Bone marrow (tissue), 2 donors: ENCODE results near the gene SELPLG.
"Not testable (repeated sequence)": the region's sequence is repeated elsewhere in the genome, so short reads cannot be mapped to it uniquely, and the experiment has no call there.

Experiments used
- DNase-seq, 2 donors: peaks; one replicate each; lab custom pipeline; 2025; lab: John Stamatoyannopoulos, UW

The SELPLG gene

DNA sequence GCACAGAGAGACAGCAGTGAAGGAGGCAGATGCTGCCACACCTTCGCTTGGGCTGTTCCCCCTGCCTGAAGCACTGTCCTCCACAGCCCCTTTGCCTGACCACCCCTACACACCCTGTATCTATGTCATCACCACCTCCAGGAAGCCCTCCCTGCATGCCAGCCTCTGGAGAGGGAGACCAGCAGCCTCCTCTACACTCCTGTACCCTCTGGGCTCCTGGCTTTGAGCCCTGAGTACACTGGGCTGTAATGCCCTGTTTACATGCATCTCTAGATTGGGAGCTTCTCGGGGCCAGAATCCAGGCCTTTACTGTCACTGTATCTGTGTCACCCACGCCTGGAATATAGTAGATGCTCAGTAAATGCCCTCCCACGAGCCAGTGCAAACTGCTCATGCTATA is 30.0 kb downstream of the SELPLG start:
- no peak for DNase-seq

GRCh38 chr12:108602976-108603704 is 30.6 kb downstream of the SELPLG start:
- no peak for DNase-seq

GRCh38 chr12:108602209-108602705 is 31.4 kb downstream of the SELPLG start:
- no peak for DNase-seq

GRCh38 chr12:108600702-108601007 is 33.0 kb downstream of the SELPLG start:
- DNase-seq, result no peak

DNA sequence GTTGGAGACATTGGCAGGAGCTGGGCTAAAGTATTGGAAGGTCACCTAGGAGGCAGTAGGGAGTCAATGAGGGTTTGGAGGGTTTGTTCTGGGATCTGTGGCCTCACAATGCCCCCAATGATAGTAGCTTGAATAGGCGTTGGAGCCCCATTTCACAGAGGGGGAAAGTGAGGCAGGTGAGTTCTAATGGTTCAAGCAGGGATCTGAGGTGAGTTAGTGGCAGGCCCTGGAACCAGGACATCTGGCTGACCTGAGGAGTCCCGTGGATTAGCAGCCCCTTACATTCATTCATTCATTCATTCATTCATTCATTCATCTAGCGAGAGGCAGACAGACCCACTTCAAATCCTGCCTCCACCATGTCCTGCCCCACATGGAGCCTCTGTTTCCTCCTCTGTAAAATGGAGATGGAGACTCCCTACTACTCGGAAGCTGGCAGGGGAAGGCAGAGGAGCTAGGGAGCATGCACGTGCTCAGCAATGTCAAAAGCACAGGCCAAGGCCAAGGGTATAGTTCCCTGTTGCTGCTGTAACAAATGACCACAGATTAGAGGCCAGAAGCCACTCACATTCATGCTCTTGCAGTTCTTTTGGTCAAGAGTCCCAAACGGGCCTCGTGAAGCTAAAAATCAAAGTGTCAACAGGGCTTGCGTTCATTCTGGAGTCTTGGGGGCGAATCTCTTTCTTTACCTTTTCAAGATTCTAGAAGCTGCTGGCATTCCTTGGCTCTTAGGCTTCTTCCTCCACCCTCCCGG is 33.6 kb downstream of the SELPLG start:
- no peak for DNase-seq

- no peak for DNase-seq
Measured at GRCh38 chr12:108599541-108599940, 34.2 kb downstream of the SELPLG start.

- no peak for DNase-seq
Measured at GRCh38 chr12:108598553-108599250, 35.0 kb downstream of the SELPLG start.

DNA sequence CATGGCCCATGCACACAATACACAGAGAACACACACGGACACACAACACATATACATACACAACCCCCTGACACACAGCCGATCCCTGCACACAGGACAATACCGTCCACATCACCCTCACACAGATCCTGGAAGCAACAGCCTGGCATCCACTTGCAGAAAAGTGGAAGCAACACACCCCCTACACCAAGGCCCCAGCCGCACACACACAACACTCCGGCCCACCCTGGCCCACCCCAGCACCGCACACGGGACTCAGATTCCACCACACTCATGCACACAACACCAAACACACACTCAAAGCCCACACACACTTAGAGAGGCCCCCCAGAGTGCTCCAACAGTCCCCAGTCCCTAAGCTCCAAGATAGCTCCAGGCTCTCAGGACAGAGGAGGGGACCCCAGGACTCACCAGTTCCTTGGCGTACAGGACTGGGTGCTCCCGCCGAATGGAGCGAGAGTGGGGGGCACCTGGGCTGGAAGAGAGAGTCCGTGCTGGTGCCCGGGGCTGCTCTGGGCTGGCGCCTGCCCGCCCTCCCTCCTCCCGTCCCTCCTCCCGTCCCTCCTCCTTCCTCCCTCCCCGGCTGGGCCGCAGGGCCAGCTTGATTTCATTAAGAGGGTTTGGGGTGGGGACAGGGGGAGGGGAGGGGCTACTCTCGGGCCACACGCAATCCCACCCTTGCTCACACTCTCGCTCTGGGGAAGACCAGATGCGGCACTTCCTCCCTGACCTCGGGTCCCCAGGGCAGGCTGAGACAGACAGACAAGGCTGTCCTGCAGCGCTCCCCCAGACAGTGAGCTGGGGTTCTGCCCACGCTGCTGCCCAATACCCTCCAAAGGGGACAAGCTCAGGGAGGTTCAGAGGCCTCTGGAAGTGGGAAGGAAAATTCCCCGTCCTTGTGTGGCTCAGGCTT is 35.9 kb downstream of the SELPLG start, which contains the start of gene TMEM119:
TSS of gene TMEM119 (minus strand) at position 526 of the 913 bp plus-strand sequence. CDS start 5,701 bp downstream, outside the sequence.
- no peak for DNase-seq

DNA sequence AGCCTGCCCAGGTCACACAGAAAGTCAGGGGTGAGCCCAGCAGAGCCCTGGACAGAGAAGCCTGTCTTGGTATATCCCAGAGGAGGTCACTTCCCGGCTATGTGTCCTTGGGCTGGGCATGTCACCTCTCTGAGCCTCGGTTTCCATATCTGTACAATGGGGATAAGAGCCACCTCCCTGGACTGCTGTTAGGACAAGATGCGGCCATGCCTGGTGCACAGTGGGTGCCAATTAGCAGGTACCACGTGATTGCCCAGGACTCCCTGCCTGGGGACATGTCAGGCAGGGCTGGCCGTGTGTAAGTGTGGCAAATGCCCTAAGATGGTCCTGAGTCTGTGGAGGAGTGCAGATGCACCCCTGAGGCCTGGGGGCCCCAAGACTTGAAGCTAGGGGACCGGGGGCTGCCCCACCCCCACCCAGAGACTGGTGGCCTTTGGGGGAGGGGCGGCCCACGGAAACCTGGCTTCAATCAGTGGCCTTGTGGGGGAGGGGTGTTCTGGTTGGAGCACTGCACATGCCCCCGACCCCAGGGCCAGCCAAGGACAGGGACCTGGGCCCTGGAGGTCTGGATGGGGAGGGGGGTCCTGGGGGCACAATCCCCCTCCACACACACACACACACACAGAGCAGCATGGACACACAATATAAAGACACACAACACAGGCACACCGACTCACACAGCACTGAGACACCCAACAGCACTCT is 36.7 kb downstream of the SELPLG start:
- DNase-seq, result no peak

GRCh38 chr12:108595711-108596647 is 37.7 kb downstream of the SELPLG start:
- DNase-seq, result no peak

DNA sequence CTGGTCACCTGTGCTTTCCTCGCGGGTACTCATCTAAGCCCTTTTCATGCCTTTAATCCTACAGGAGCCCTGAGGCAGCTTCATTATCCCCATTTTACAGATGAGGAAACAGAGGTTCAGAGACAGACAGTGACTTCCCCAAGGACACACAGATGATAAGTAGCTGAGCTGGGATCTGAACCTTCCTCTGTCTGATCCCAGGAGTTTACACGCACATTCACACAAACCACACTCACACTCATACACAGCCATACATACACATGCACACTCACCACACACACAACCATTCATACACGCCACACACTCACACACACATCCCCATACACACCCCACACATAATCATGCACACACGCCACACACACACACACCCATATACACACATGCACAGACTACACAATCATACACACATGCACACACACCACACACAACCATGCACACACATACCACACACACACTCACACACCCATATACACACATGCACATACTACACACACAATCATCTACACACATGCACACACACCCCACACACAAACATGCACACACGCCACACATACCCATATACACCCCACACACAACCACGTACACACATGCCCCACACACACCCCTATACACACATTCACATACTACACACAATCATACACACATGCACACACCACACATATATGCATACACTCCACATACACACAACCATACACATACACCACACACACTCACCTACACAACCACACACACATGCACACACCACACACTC is 38.6 kb downstream of the SELPLG start:
- no peak for DNase-seq

DNA sequence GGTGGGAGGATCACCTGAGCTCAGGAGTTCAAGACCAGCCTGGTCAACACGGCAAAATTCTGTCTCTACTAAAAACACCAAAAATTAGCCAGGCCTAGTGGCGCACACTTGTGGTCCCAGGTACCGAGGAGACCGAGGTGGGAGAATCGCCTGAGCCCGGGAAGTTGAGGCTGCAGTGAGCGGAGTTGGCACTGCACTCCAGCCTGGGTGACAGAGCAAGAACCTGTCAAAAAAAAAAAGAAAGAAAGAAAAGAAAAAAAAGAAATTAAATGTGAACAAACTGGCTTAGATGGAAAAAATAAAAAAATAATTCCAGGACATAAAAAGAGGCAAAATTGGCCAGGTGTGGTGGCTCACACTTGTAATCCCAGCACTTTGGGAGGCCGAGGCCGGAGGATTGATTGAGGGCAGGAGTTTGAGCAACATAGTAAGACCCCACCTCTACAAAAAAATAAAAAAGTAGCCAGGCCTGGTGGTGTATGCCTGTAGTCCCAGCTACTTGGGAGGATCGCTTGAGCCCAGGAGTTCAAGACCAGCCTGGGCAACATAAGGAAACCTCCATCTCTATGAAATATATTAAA is 39.3 kb downstream of the SELPLG start:
- no peak for DNase-seq

DNA sequence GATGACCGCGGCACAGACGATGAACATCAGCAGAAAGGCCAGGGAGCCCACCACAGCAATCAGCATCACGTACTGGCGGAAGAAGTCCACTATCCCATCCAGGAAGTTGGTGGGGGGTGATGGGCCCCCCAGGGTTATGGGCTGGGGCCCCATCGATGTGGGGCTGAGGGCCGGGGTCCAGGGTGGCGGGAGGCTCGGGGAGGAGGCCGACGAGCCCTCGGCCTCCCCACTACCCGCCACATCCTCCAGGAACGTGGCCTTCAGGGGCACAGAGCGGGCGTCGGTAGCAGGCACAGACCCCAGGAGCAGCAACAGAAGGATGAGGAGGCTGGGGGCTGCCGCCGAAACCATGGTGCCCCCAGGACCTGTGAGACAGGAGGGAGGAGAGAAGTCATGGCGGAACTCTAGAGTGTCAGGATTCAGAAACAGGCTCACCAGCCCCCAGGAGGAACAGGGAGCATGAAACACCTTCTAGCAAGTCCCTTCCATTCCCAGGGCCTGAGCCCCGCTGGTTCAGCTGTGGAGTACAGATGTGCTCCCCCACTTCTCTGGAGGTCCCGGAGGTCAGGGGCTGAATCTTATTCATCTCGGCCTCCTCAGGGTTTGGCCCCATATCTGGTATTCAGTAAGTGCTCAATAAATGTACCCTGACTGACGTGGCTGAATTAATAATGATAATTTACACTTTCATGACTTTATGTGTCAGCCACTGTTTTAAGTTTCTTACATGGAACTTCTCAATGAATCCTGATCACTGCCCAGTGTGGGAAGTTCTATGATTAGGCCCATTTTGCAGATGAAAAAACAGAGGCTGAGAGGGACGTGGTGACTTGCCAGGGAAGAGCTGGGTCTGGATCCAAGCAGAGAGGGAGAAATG is 41.4 kb downstream of the SELPLG start:
- DNase-seq, result no peak

DNA sequence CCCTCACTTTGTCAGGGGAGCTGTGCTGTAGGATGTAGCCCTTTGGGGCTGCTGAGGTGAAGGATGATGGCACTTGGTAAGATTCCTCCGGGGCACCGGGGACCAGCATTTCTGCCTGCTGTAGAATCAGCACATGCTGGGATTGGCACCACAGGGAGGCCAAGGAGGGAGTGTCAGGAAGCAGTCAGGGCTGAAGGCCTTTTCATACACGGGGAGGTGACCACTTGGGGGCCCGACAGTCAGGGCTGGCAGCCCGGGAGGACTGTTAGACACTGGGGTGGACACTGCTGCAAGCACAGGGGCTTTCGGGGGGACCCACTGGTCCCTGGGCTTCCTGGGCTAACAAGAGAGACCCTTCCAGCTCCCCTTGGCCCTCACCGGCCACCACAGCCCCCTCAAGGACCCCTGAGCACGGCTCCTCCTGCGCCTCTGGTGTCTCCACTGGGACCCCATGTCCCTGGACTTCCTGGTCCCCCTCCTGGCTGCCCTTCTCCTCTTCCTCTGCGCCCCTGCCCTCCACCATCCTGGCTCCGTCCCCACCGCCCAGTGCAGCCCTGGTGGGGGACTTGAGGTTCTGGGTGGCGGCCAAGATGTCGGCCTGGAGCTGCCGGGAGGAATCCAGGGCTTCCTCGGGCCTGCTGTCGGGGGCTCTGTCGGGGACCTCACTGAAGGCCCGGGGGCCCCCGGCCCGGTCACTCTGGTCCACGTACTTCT is 42.3 kb downstream of the SELPLG start:
- no peak for DNase-seq

DNA sequence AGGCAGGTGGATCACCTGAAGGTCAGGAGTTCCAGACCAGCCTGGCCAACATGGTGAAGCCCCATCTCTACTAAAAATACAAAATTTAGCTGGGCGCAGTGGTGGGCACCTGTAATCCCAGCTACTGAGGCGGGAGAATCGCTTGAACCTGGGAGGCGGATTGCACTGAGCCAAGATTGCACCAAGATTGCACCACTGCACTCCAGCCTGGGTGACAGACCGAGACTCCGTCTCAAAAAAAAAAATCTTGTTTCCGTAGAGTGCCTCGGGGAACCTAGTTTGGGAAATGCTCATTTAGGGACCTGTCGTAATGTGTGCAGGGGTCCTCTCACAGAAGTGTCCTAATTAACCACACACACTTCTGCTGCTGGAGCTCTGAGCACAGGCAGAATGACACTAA is 43.2 kb downstream of the SELPLG start:
- not testable (repeated sequence) for DNase-seq

- DNase-seq, result no peak
Measured at GRCh38 chr12:108589840-108590229, 43.9 kb downstream of the SELPLG start.
